Immature natural killer cell (primary cell): Measurements from ENCODE around the gene MCM6. TPM values are rescaled to one million over a fixed set of nuclear protein-coding genes. Genes with fewer than 3 reads are reported as not detected.
A peak's percentile ranks its signal among the peaks of the same experiment; 100 is the strongest.

Experiments used
- DNase-seq, 3 donors: peaks; one replicate each; pipeline ENCODE4 v3.0.0; 2022; ENCODE audit warnings: mixed read lengths in 1 of 3
- H3K27ac Mint-ChIP-seq, 6 donors: one replicate each; pipeline ENCODE4 v1.8.0; 2020; ENCODE audit warnings: mixed read lengths in 6 of 6, mild to moderate bottlenecking in 5 of 6, inconsistent platforms in 4 of 6, moderate library complexity in 3 of 6
- H3K27me3 Mint-ChIP-seq, 3 donors: one replicate each; pipeline ENCODE4 v1.8.0; 2020 to 2021; ENCODE audit warnings: low read depth in 3 of 3, mild to moderate bottlenecking in 3 of 3, mixed read lengths in 3 of 3, moderate library complexity in 3 of 3, inconsistent platforms in 1 of 3
- H3K36me3 Mint-ChIP-seq, 3 donors: one replicate each; pipeline ENCODE4 v1.8.0; 2020; ENCODE audit warnings: mixed read lengths in 3 of 3, inconsistent platforms in 2 of 3, mild to moderate bottlenecking in 2 of 3
- H3K4me1 Mint-ChIP-seq, 2 donors: one replicate each; pipeline ENCODE4 v1.8.0; 2020; ENCODE audit warnings: inconsistent platforms in 2 of 2, mild to moderate bottlenecking in 2 of 2, mixed read lengths in 2 of 2, moderate library complexity in 1 of 2
- H3K4me3 Mint-ChIP-seq, 5 donors: one replicate each; pipeline ENCODE4 v1.8.0; 2020; ENCODE audit warnings: mild to moderate bottlenecking in 5 of 5, mixed read lengths in 5 of 5, inconsistent platforms in 3 of 5, moderate library complexity in 3 of 5
- H3K9me3 Mint-ChIP-seq, 6 donors: one replicate each; pipeline ENCODE4 v1.8.0; 2020; ENCODE audit warnings: mild to moderate bottlenecking in 6 of 6, mixed read lengths in 6 of 6, inconsistent platforms in 4 of 6, moderate library complexity in 3 of 6
- polyA plus RNA-seq, 3 donors: library from polyadenylated mRNA; unstranded; fragments of 300-500 nt; fragmentation: Illumina TruSeq; gene quantifications; one replicate each; pipeline ENCODE4 v1.2.3, GENCODE V29; 2021

Gene MCM6
- 10 to 100 TPM; 10.6 to 18.0 (median 17.0) TPM for polyA plus RNA-seq

DNA sequence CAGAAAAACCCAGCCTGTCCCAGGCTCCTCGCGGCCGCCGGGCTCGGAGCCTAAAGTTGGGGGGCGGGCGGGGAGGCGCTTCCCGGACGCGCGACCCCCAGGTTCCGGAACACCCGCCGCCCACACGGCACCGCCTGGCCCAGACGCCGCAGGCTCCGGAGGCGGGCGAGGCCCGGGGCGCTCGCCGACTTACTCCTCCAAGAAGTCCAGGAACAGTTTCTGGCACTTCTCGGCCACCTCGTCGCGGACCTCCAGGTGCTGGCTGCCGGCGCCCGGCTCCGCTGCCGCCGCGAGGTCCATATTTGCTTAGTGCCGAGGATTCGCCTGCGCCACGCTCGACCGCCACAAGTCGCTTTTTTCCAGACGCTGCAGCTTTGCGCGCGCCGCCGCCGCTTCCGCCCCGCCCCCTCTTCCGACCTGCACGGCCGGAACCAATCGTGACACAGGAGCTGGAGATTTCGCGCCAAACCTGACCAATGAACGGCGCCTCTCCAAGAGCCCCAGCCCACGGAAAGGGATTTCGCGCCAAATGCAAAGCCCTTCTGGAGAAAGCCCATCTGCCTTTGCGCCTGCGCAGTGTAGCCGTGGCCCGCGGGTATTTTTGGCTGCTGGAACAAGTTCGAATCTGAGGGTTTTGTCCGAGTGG is at the start of gene MCM6:
Gene MCM6, minus strand, starts transcription at position 378 of the 646 bp plus-strand sequence. Its CDS starts 78 bp downstream, at position 300.
- Mint-ChIP-seq H3K9me3 (no peaks in the 10 kb centered on the region), H3K4me3 (peak within 1 kb of the TSS; percentile 89 to 98 (median 98)), H3K27ac (peak within 1 kb of the TSS; percentile 90 to 96 (median 94)), H3K27me3 (peaks cover 9 to 15% (median 10%) of the 10 kb centered on the region in 3 donors), H3K36me3 (peaks cover 0 to 4% (median 0%) of the 10 kb centered on the region in 3 donors), H3K4me1 (peaks cover 26 to 35% of the 10 kb centered on the region in 2 donors)
- DNase-seq, result peak; percentile 96 to 97 (median 97)

DNA sequence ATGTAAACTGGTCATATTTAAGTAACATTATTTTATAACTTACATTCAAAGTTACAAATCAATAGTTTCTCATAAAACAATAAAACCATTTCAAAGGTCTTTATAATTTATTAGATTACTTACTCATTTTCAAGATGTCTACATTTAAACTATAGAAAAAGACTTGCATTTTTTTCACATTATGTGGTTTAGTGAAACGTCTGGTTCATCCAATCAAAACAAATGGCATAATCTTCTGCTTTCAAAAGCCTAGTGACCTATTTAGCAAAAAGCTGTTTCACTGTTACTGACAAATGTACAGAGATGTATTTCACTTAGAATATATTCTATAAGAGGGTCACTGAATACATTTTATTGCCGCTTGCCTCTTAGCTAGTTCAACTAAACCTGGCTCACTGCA is 49.3 kb upstream of the MCM6 start:
- no peaks in the 10 kb centered on the region for H3K4me1 Mint-ChIP-seq
- H3K27me3 Mint-ChIP-seq, result no peaks in the 10 kb centered on the region
- no peaks in the 10 kb centered on the region for H3K9me3 Mint-ChIP-seq
- H3K27ac Mint-ChIP-seq, result no peak overlapping the region
- H3K4me3 Mint-ChIP-seq, result no peak overlapping the region
- peaks cover 8 to 16% (median 13%) of the 10 kb centered on the region in 3 donors for H3K36me3 Mint-ChIP-seq
- DNase-seq, result no peak

DNA sequence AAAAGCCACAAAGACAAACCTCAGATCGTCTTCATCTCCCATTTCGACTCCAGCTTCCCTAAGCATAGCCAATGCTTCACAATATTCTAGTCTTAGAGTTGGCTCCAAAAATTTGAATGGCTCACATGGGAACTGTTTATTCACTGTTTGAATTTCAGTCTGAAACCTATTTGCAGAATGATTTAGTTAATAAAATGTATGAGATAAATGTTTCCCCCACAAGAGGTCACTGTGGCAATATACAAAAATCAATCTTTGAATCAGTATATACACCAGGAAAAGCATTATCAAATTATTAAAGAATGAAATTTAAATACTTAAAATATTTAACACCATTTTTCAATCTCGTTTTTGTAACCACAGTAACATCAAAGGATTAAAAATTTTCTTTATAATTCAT is 40.0 kb upstream of the MCM6 start:
- Mint-ChIP-seq H3K9me3 (no peaks in the 10 kb centered on the region), H3K27me3 (peaks cover 0 to 2% (median 0%) of the 10 kb centered on the region in 3 donors), H3K27ac (peak overlapping the region in 1 of 6 donors; percentile 88), H3K4me3 (no peak overlapping the region), H3K36me3 (peaks cover 2 to 12% (median 11%) of the 10 kb centered on the region in 3 donors), H3K4me1 (no peaks in the 10 kb centered on the region)
- peak; percentile 18 to 44 (median 25) for DNase-seq

DNA sequence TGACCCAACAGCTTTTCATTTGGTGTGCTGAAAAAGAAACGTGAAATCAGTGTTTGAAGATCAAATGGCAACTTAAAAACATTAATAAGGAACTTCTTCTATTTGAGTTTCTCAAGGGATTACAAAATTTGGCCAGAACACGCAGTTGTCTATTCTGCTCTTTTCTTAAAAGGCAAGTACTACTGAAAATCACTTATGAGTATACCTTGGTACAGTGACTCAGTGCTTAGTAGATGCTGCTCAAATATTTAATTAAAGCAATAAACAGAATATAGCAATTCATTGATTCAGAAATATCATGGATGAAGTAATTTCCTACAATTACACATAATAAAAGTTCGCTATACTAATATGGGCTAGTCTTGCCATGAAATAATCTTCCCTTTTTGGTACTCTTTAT is 38.2 kb upstream of the MCM6 start:
- Mint-ChIP-seq H3K4me1 (no peaks in the 10 kb centered on the region), H3K9me3 (no peaks in the 10 kb centered on the region), H3K36me3 (peaks cover 4 to 14% (median 13%) of the 10 kb centered on the region in 3 donors), H3K27me3 (peaks cover 0 to 2% (median 0%) of the 10 kb centered on the region in 3 donors), H3K4me3 (no peak overlapping the region), H3K27ac (peak overlapping the region in 1 of 6 donors; percentile 10)
- no peak for DNase-seq

DNA sequence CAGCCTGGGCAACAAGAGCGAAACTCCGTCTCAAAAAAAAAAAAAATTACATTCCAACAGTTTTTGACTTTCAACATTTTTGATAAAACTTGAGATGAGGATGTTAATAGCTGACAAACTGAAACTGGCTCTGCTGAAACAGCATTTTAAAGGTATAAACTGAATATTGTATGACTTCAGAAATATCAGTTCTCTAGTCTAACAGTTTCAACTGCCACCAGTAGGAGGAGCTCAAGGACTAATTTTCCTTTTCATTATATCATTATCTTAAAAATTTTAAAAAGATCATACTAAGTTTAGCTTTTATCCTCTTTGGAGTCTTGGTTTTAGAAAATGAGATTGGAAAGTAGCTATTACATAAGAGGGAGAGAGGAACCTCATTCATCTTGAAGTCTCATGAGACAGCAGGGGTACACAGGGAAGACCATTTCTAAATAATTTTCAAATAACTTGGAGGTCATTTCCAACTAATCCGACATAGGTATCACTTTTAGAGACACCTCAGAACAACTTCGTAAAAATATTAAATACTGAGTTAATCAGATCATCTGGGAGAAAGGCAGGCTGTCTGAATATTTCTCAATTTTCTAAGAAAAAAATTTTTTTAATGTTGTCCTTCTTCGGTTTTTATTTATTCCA is 37.6 kb upstream of the MCM6 start:
- Mint-ChIP-seq H3K9me3 (no peaks in the 10 kb centered on the region), H3K4me3 (no peak overlapping the region), H3K27ac (peak overlapping the region in 3 of 6 donors; percentile 61 to 84 (median 64)), H3K36me3 (peaks cover 6 to 15% (median 13%) of the 10 kb centered on the region in 3 donors), H3K4me1 (no peaks in the 10 kb centered on the region), H3K27me3 (peaks cover 0 to 2% (median 0%) of the 10 kb centered on the region in 3 donors)
- DNase-seq, result peak; percentile 38 to 56 (median 45)

DNA sequence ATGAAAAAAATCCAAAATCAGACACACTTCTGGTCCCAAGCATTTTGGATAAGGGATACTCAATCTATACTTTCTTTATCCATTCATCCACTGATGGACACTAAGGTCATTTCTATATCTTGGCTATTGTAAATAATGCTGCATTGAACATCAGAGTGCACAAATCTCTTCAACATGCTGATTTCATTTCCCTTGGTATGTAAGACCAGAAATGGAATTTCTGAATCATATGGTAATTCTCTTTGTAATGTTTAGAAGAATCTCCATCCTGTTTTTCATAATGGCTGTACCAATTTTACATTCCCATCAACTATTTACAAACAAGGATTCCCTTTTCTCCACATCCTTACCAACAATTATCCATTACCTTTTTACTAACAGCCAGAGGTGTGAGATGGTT is 33.7 kb upstream of the MCM6 start:
- H3K9me3 Mint-ChIP-seq, result no peaks in the 10 kb centered on the region
- H3K27me3 Mint-ChIP-seq, result no peaks in the 10 kb centered on the region
- H3K4me3 Mint-ChIP-seq, result no peak overlapping the region
- DNase-seq, result no peak
- peaks cover 19 to 42% (median 23%) of the 10 kb centered on the region in 3 donors for H3K36me3 Mint-ChIP-seq
- H3K4me1 Mint-ChIP-seq, result no peaks in the 10 kb centered on the region
- H3K27ac Mint-ChIP-seq, result no peak overlapping the region

DNA sequence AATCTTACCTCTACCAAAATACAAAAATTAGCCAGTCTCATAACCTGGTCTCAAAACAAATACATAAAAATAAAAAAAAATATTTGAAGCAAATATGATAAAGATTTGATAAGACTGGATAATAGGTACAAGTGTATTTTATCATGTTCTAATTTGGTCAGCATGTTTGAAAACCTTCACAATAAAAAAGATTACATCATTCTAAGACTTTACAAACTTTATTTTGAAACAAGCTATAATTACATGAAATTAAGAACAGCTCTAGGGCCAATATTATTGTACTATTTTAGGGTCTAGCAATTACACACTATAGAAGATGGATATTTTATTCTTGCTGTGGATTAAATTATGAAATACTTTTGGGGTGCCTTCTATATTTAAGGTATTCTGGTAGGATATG is 29.4 kb upstream of the MCM6 start:
- no peak overlapping the region for H3K27ac Mint-ChIP-seq
- H3K9me3 Mint-ChIP-seq, result no peaks in the 10 kb centered on the region
- no peaks in the 10 kb centered on the region for H3K27me3 Mint-ChIP-seq
- DNase-seq, result no peak
- H3K4me3 Mint-ChIP-seq, result no peak overlapping the region
- peaks cover 18 to 47% (median 25%) of the 10 kb centered on the region in 3 donors for H3K36me3 Mint-ChIP-seq
- H3K4me1 Mint-ChIP-seq, result no peaks in the 10 kb centered on the region

DNA sequence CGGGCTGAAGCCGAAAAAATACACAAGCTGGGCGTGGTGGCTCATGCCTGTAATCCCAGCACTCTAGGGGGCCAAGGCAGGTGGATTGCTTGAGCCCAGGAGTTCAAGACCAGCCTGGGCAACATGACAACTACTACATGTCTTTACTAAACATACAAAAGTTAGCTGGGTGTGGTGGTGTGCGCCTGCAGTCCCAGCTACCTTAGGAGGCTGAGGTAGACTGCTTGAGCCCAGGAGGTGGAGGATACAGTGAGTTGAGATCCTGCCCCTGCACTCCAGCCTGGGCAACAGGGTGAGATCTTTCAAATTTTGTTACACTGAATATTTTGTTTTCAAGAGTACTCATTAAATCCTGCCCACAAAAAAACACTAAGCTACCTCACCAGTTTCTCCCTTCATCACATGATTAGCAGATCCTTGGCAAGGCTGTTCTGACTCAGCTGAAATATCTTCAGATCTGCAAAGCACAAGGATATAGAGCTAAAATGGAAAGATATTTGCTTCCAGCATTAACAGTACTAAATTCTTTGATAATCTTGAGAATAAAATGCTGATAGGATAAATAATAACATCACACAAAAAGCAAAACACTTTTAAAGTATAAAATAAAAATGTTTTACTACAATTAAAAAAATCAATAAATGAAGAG is 28.2 kb upstream of the MCM6 start:
- DNase-seq, result no peak
- Mint-ChIP-seq H3K27me3 (no peaks in the 10 kb centered on the region), H3K27ac (no peak overlapping the region)

DNA sequence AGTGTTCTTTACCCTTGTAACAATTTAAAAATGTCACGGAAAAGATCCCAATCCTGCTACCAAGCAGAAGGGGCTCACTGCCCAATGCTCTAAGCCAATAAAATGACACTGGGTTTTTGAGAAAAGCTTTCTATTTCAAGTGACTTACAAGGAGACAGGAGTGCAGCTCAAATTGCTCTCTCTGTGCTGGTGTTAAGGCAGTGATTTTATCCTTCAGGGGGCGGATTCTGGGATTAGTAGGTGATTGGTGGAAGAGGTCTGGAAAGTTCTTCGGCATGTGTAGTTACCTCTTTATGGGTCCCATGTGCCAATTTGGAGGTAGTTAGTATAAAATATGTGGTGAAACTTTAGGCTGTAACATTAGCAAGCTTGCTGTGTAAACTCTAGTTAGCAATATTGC is 27.4 kb upstream of the MCM6 start:
- Mint-ChIP-seq H3K27ac (peak overlapping the region in 1 of 6 donors; percentile 6), H3K9me3 (no peaks in the 10 kb centered on the region), H3K4me1 (no peaks in the 10 kb centered on the region), H3K36me3 (peaks cover 12 to 37% (median 31%) of the 10 kb centered on the region in 3 donors), H3K27me3 (peaks cover 0 to 2% (median 0%) of the 10 kb centered on the region in 3 donors), H3K4me3 (no peak overlapping the region)
- DNase-seq, result no peak

More for the DNA sequence above, 28.2 kb upstream of the MCM6 start:
- H3K36me3 Mint-ChIP-seq, result peaks cover 15 to 42% (median 27%) of the 10 kb centered on the region in 3 donors
- H3K4me3 Mint-ChIP-seq, result no peak overlapping the region
- H3K9me3 Mint-ChIP-seq, result no peaks in the 10 kb centered on the region
- no peaks in the 10 kb centered on the region for H3K4me1 Mint-ChIP-seq

DNA sequence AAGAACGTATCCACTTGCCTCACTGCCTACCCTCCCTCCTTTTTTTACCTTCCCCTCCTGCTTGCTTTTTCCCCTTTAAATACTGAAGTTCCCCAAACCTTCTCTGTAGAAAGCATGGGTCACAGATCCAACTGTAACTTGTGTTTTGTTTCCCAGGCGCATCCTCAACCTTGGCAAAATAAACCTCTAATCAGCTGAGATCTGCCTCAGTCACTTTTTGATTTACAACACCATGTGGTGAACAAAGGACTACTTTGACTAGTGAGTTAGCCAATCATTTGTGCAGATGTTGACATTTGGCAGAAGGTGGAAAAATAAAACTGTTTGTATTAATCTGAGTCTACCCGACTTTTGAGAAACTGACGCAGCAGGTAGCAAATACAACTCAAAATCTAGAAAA is 23.3 kb upstream of the MCM6 start:
- H3K36me3 Mint-ChIP-seq, result peaks cover 4 to 19% (median 11%) of the 10 kb centered on the region in 3 donors
- no peak for DNase-seq
- peak overlapping the region in 1 of 5 donors; percentile 28 for H3K4me3 Mint-ChIP-seq
- H3K27ac Mint-ChIP-seq, result no peak overlapping the region
- no peaks in the 10 kb centered on the region for H3K9me3 Mint-ChIP-seq
- H3K4me1 Mint-ChIP-seq, result no peaks in the 10 kb centered on the region
- H3K27me3 Mint-ChIP-seq, result peaks cover 0 to 2% (median 0%) of the 10 kb centered on the region in 3 donors

DNA sequence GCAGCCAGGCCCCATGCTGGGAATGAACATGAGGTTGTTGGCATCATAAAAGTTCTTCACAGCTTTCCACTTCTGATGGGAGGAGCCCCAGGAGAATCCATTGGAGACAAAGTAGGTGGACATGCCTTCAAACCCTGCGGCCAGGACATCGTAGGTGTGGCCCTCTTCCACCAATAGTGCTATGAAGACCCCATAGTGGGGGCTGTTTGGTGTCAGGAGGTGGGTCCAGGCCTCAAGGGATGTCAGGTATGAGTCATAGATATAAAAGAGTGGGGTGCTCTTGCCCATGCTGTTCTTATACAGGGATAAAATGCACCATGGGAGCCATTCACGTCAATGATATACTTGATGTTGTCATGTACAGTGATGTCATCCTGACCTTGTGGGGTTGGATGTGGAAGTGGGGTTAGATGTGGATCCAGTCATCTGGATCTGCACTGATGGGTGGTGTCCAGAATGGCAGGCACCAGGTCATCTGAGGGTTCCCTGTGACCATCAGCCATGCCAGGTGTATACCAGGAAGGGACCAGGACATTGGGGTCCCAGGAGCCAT is 22.1 kb upstream of the MCM6 start:
- H3K27ac Mint-ChIP-seq, result no peak overlapping the region
- no peaks in the 10 kb centered on the region for H3K4me1 Mint-ChIP-seq
- peaks cover 0 to 19% (median 8%) of the 10 kb centered on the region in 3 donors for H3K36me3 Mint-ChIP-seq
- peaks cover 0 to 2% (median 0%) of the 10 kb centered on the region in 3 donors for H3K27me3 Mint-ChIP-seq
- H3K4me3 Mint-ChIP-seq, result no peak overlapping the region
- H3K9me3 Mint-ChIP-seq, result no peaks in the 10 kb centered on the region
- no peak for DNase-seq

DNA sequence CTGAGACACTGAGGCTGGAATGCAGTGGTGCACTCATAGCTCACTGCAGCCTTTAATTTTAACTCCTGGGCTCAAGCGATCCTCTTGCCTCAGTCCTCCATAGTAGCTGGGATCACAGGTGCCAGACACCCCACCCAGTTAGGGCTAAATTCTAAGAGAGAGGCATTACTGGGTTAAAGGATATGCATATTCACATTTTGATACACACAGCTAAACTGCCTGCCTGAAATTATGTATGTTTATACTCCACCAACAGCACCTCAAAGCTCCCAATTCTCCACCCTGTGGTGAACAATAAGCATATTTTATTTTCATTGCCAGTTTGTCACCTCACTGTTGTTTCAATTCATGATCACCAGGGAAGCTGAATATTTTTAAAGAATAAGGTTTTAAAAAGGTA is 18.7 kb upstream of the MCM6 start:
- Mint-ChIP-seq H3K36me3 (peaks cover 0 to 14% (median 0%) of the 10 kb centered on the region in 3 donors), H3K9me3 (no peaks in the 10 kb centered on the region), H3K27ac (no peak overlapping the region), H3K4me1 (no peaks in the 10 kb centered on the region), H3K27me3 (peaks cover 0 to 2% (median 2%) of the 10 kb centered on the region in 3 donors), H3K4me3 (no peak overlapping the region)
- DNase-seq, result no peak

DNA sequence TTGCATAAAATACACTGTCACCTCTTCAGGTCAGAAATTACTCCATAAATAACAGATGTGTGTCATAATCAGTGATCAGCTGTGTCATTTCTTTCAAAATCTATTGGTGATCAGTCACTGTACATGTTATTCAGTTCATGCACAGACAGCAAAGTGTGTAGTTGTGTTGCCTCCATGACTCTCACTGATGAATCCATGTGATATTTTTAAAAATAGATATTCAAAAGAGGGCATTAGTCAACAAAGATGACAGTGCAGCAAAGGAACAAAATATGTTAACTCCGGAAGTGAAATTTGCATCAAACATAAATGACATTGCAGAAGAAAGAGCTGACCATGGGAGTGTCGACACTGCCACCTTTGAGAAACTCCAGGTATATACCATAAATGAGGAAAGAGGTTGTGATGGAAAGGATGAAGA is 17.1 kb upstream of the MCM6 start:
- Mint-ChIP-seq H3K27ac (no peak overlapping the region), H3K36me3 (peaks cover 0 to 4% (median 0%) of the 10 kb centered on the region in 3 donors), H3K9me3 (peaks cover 0 to 2% (median 0%) of the 10 kb centered on the region in 6 donors), H3K27me3 (peaks cover 0 to 3% (median 0%) of the 10 kb centered on the region in 3 donors), H3K4me3 (no peak overlapping the region), H3K4me1 (no peaks in the 10 kb centered on the region)
- no peak for DNase-seq
